Panc1 (cell line): ENCODE data around the gene PIWIL4. TPM values are rescaled to one million over a fixed set of nuclear protein-coding genes. Genes with fewer than 3 reads are reported as not detected.

Experiments
- ATAC-seq: fragments of 200-7000 bp; cut with Tn5 transposase; 2 replicates; pipeline ENCODE4 v1.9.1; 2020; ENCODE audit warnings: mild to moderate bottlenecking, moderate library complexity
- BruUV-seq: library from RNA; stranded (reverse); fragments of 400-500 nt; replicated peaks from 2 replicates; lab custom pipeline; 2021; lab: Mats Ljungman, UMichigan
- CTCF ChIA-PET: fragments of 300-600 bp; sonication (Branson Sonifier 250); formaldehyde crosslinking; loops from one replicate; lab custom pipeline; 2022; ENCODE audit warnings: antibody characterized with exemption; lab: Charles Lee
- POLR2A ChIA-PET: fragments of 300-600 bp; sonication (Branson Sonifier 250); formaldehyde crosslinking; loops from one replicate; lab custom pipeline; 2022; ENCODE audit warnings: antibody characterized with exemption; lab: Charles Lee
- DNase-seq: peaks from one replicate; pipeline ENCODE4 v3.0.0-alpha.2; 2010; ENCODE audit warnings: low read depth, low spot score
- H3K27ac ChIP-seq: 2 replicates; pipeline ENCODE4 v1.5.1; 2011; ENCODE audit warnings: mild to moderate bottlenecking, low read length, inconsistent platforms
- H3K27me3 ChIP-seq: fragments of 200-500 bp; sonication (Bioruptor generic); 2 replicates; pipeline ENCODE4 v1.6.0; 2014; ENCODE audit warnings: low read length, inconsistent platforms; ENCODE audit not compliant: control insufficient read depth, insufficient read depth
- H3K36me3 ChIP-seq: fragments of 200-500 bp; sonication (Bioruptor generic); 2 replicates; pipeline ENCODE4 v1.5.1; 2014; ENCODE audit warnings: inconsistent platforms, mild to moderate bottlenecking, low read length, moderate library complexity; ENCODE audit not compliant: control insufficient read depth, insufficient read depth
- H3K4me1 ChIP-seq: 2 replicates; pipeline ENCODE4 v1.5.1; 2011; ENCODE audit warnings: inconsistent platforms, mild to moderate bottlenecking, low read length, moderate library complexity; ENCODE audit not compliant: control insufficient read depth, insufficient read depth
- H3K4me3 ChIP-seq, 2 experiments: 2 replicates each; pipeline ENCODE4 v1.5.1; 2011 to 2012; ENCODE audit warnings: low read depth in 2 of 2, low read length in 2 of 2, mild to moderate bottlenecking in 2 of 2, inconsistent platforms in 1 of 2, moderate library complexity in 1 of 2
- H3K9me3 ChIP-seq: fragments of 200-500 bp; sonication (Bioruptor generic); 2 replicates; pipeline ENCODE4 v1.5.1; 2014; ENCODE audit warnings: low read depth, mild to moderate bottlenecking, inconsistent platforms, low read length, moderate library complexity; ENCODE audit not compliant: control insufficient read depth, insufficient read depth
- CTCF ChIP-seq: fragments of 450-650 bp; IDR thresholded peaks from 2 replicates; pipeline ENCODE4 v1.5.1; 2017; ENCODE audit warnings: mild to moderate bottlenecking
- POLR2AphosphoS5 ChIP-seq: IDR thresholded peaks from 2 replicates; pipeline ENCODE4 v1.6.1; 2012; ENCODE audit warnings: mild to moderate bottlenecking, low read depth, low read length, moderate library complexity
- REST ChIP-seq, 2 experiments: IDR thresholded peaks; 2 replicates each; pipeline ENCODE4 v1.6.1; 2011 to 2012; ENCODE audit warnings: low read depth in 2 of 2, control low read depth in 1 of 2, low read length in 1 of 2, mild to moderate bottlenecking in 1 of 2, moderate library complexity in 1 of 2; ENCODE audit not compliant: insufficient read depth in 1 of 2
- SIN3A ChIP-seq: IDR thresholded peaks from 2 replicates; pipeline ENCODE4 v1.6.1; 2012; ENCODE audit warnings: low read depth, mild to moderate bottlenecking, low read length, moderate library complexity, borderline replicate concordance; ENCODE audit not compliant: insufficient read depth
- TCF7L2 ChIP-seq: IDR thresholded peaks from 2 replicates; pipeline ENCODE4 v1.6.1; 2011; ENCODE audit warnings: mild to moderate bottlenecking, low read depth, low read length, inconsistent platforms
- in situ Hi-C: cut with HindIII; loops from 2 replicates; pipeline ENCODE4 v1.10.0; 2016; ENCODE audit warnings: low sequenced_read_pairs, low pct_unique_long_range_greater_than_20kb
- intact Hi-C: fragments of 100-400 bp; cut with micrococcal nuclease; formaldehyde crosslinking; loops from one replicate; pipeline ENCODE4 v1.10.0; 2022; ENCODE audit not compliant: unreplicated experiment
- total RNA-seq: library from RNA; stranded (reverse); gene quantifications from one replicate; pipeline ENCODE4 v1.2.1, GENCODE V29; 2021; ENCODE audit not compliant: unreplicated experiment

Gene PIWIL4
- total RNA-seq, 1 experiment from 2014 or later, result 2.1 TPM

GRCh38 chr11:94669023-94669422 is 101.9 kb downstream of the PIWIL4 start:
- intact Hi-C loops, result no loop called here
- DNase-seq, result no peak
- H3K27ac ChIP-seq, result peak overlapping the region; percentile 17; the same call in 1 of the 2 replicates
- in situ Hi-C loops, result no loop called here
- TF ChIP-seq TCF7L2, result no peak
- TF ChIP-seq CTCF, result no peak
- TF ChIP-seq SIN3A, result no peak
- no peak for TF ChIP-seq POLR2AphosphoS5
- TF ChIP-seq REST (IDR thresholded peaks at IDR 0.05; ENCODE audit: insufficient read depth in 1 of 2, low read depth in 2 of 2, low read length in 1 of 2), result no peak
- CTCF ChIA-PET, result no interaction called here
- no peak for ATAC-seq
- no peaks in the 10 kb centered on the region for H3K36me3 ChIP-seq
- H3K9me3 ChIP-seq, result no peaks in the 10 kb centered on the region
- POLR2A ChIA-PET, result no interaction called here
- no TSS peak for BruUV-seq
- H3K4me1 ChIP-seq, result no peaks in the 10 kb centered on the region
- H3K27me3 ChIP-seq, result no peaks in the 10 kb centered on the region
- H3K4me3 ChIP-seq, result no peak overlapping the region

Other genes starting within 250 kb of the PIWIL4 start
- 0.05 TPM for gene GPR83, start 165.9 kb upstream of the PIWIL4 start, total RNA-seq
- 35.0 TPM for gene MRE11, start 73.5 kb upstream of the PIWIL4 start, total RNA-seq
- 15.4 TPM for gene ANKRD49, start 73.4 kb upstream of the PIWIL4 start, total RNA-seq
- not detected for gene C11orf97, start 54.9 kb upstream of the PIWIL4 start, total RNA-seq
- 11.2 TPM for gene FUT4, start 23.4 kb upstream of the PIWIL4 start, total RNA-seq
- gene AMOTL1, start 201.0 kb downstream of the PIWIL4 start, total RNA-seq, result 16.0 TPM